Stromal cell of bone marrow (primary cell): ENCODE data around the gene IL1RAP.

Experiments used
- DNase-seq: peaks from one replicate; pipeline ENCODE4 v3.0.0-alpha.2; 2012; ENCODE audit warnings: low read depth

IL1RAP gene

DNA sequence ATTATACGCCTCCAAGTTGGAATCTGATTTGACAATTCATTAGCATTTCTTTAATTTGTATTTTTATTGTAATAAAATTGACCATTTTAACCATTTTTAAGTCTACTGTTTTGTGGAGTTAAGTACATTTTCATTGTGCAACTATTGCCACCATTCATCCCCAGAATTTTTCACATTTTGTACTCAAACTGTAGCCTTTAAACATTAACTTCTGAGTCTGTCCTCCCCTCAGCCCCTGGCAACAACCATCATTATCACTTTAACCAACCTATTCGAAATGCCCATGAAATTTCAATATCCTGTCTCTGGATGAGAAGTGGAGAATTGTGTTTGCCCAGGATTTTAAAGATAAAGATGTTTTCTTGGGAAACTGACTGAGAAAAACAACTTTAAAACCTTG lies 27.7 kb downstream of the IL1RAP start:
- DNase-seq = no peak

DNA sequence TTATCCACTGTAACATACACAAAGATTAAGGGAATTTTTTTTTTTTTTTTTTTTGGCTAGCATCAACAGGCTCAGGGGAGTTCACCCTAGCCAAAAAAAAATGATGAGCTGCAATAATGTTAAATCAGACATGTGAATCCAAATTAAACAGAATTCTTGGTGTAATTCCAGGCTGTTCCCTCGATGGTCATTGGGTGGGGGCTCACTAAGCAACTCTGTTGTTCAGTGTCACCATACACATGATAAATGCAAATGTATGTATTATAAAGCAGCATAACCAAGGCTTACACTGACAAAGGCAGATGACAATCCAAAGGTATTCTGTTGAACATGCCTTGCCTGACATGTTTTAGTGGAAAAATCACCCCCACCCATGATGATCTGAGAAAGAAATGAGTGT lies 29.0 kb downstream of the IL1RAP start:
- no peak for DNase-seq

DNA sequence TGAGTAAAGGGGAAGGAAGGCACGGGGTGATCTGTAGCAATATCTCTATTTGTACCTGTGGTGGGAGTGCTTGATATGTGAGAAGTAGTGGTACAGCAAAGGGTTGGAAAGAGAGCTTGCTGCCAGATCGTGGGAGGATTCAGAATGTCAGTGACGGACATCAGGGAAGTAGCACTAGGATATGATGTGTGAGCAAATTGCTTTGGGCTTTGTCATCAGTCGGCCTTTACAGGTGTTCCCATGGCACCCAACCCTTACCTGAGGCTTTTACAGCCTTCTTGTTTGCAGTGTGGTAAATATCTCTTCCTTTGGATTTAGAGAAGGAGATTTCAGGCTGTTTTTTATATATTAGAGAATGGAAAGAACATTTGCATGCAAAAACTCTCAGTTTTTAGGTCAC lies 29.8 kb downstream of the IL1RAP start:
- no peak for DNase-seq

DNA sequence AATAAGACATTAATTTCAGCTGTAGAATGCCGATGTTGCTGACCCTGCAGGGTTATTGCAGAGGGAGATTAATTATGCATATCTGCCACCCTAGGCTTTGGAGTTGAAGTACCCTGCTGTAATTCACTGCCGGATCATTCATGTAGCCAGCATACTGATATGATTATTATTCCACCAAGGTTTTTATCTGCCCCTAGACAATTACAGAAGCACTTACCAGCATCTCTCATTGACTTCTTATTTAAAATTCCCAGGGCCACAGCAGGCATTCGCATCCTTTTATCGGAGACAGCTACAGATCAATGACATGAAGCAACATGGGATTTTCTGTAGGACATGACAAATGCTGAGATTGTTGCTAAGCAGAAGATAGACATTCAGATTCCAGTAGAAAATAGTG lies 31.3 kb downstream of the IL1RAP start:
- DNase-seq = no peak

DNA sequence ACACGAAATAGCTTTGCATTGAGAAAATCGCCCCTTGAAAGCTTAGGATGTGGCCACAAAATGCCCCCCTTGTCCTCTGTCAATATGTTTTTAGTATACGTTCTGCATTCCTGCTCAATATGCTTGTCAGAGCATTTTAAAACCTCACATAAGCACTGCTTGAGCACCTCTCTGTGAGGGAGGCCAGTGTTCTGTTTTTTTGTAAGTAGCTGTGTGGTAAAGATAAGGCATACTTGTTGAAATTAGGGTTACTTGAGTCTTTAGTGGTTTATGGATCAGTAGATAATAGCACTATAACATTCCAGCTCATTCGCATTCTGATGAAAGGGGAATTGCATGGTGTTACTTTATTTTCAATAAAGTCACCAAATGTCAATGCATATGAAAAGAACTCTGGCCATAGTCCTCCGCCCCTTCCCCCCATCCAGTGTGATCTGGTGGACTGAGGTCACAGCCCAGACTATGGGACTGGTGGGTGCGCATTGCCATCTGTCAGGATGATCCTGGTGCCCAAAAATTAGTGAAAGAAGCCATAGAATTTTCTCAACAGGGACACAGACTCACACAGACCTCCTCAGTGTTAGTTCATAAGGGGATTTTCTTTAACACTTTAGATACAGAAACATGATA lies 33.1 kb downstream of the IL1RAP start:
- DNase-seq = no peak

DNA sequence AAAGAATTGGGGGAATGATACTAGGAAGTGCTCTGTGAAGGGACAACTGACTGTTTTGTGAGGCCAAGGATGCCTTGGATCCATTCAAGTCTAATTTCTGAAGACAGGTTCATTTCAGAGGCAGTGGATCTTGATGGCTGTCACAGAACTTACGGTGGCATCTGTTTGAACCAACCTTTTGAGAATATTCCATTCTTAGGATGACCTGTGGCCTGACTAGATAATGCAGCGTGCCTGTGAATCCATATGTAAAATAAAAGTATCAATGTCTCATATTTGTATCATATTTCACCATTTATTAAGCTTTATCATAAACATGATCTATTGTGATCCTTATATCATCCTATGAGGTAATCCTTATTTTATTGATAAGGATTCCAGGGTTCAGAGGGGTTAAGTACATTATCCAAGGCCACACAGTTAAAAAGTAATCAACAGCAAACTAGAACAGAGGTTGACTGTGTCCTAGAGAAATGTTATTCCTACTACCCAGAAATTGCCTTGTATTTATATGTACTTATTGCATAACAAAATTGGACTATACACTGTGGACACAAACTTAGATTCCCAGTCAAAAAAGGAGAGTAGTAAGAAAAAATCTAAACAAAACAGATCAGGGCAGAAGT lies 34.3 kb downstream of the IL1RAP start:
- no peak for DNase-seq

DNA sequence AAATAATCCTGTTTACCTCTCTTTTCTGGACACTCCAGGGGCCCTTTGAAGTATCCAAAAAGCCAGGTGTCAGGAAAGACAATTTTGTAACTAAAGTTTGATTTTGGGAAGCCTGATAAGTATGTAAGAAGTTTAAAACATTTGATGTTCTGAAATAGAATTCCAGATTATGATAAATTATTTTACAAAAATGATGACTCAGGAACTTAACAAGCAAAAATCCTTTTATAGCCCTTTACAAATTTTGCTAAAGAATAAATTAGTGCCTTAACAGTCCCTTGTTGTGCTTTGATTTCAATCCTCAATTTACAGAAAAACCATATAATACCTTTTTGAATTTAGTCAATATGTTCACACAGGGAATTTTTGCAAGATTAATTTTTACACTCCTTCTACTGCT lies 38.1 kb downstream of the IL1RAP start:
- no peak for DNase-seq

DNA sequence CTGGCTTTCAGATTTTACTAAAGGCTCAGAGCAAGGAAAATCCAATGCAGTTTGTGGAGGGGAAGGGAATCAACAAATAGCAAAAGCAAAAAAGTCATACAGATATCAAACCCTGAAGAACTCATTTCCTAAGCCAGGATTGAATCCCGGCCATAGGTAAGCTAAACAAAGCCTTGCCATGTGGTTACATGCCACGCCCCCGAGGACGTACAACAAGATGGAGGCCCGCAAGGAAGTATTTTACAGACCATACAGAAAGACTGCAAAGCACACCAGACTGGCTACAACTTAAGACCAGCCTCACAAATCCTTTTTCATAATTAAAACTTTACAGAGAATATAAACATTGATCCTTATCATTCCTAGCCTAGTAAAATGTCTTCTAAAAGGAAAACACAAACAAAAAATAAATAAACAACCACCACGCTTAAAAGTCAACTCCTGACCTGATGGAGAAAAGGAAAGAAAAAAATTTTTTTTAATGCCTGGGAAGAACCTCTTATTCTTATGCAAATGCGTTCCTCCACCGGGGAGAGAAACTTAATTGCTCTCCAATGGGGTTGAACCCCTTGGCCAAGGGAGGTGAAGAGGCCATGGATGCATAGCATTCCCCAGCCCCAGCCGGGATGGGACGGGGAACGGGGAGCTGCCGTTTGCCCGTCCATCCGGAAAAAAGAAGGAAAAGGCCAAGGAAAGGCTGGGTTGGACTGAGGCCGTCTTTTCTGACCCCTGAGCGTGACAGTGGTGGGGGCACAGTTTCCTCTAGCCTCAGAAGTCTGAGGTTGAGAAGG lies 39.3 kb downstream of the IL1RAP start:
- no peak for DNase-seq

DNA sequence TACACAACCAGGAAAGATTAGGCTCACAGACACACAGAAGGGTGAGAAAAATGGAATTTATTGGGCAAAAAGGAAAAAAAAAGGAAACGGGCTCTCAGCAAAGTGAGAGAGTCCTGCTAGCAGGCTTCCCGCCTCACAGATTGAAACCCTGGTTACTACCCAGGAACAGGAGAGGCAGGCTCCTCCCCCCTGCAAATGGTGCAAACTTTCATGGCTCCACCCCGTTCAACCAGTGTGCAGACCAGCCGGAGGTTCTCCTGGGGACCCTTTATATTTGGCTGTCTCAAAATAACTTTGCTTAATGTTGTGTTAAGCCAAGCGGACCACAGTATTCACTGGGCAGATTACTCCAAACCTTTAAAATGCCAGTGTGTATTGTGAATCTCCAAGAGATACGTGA lies 40.3 kb downstream of the IL1RAP start:
- DNase-seq = no peak

DNA sequence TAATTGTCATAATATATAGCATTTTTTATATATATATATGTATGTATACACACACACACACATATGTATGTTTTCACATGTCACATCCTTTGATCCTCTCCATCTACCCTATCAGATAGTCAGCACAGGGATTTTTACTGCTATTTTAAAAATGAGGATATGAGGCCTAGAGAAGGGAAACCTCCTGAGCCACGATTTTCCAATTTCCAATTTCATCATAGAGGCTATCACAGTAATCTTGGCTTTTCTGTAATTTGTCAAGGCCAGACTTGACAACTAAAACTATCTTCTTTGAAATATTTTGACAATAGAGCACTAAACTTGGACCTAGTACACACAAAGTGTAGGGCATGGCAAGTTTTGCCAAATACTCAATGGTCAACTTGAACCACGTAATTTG lies 42.5 kb downstream of the IL1RAP start:
- no peak for DNase-seq

DNA sequence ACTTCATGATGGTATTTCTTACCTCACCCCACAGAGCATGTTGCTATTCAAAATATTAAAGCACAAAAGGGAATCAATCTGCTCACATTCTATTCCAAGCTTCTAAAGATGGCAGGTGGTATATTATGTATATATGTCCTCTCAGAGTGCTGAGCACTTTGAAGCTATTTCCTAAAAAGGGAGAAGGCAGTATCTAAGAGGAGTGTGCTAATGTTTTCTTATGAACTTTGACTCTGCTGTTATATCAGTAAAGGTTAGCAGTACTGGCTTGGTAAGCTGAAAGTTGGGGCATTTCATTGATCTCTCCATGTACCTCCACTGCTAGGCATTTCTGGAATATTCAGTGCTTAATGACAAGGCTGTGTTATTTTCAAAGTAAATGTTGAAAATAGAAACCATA lies 43.4 kb downstream of the IL1RAP start:
- DNase-seq = no peak

DNA sequence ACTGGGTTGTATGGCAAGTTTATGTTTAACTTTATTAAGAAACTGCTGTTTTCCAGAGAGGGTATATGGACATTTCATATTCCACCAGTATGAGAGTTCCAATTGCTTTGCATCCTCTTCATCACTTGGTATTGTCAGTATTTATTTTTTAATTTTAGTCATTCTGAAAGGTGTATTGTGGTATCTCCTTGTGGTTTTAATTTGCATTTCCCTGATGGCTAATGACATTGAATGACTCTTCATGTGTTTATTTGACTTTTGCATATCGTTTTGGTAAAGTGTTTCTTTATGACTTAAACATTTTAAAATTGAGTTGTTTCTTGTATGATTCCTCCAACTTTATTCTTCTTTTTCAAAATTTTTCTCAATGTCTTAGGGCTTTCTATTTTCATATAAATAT lies 44.4 kb downstream of the IL1RAP start:
- no peak for DNase-seq

DNA sequence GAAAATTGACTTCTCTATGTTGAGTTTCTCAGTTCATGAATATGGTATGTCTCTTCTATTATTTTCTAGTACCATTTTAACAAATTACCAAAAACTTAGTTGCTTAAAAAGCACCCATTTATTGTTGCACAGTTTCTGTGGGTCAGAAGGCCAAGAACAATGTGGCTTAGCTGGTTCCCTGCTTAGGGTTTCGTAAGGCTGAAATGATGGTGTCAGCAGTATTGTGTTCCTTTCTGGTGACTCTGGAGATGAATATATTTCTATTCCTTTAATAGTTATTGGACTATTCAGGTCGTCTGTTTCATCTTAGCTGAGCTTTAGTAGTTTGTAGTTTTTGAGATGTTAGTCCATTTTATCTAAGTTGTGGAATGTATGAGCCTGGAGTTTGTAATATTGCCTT lies 44.9 kb downstream of the IL1RAP start:
- no peak for DNase-seq

DNA sequence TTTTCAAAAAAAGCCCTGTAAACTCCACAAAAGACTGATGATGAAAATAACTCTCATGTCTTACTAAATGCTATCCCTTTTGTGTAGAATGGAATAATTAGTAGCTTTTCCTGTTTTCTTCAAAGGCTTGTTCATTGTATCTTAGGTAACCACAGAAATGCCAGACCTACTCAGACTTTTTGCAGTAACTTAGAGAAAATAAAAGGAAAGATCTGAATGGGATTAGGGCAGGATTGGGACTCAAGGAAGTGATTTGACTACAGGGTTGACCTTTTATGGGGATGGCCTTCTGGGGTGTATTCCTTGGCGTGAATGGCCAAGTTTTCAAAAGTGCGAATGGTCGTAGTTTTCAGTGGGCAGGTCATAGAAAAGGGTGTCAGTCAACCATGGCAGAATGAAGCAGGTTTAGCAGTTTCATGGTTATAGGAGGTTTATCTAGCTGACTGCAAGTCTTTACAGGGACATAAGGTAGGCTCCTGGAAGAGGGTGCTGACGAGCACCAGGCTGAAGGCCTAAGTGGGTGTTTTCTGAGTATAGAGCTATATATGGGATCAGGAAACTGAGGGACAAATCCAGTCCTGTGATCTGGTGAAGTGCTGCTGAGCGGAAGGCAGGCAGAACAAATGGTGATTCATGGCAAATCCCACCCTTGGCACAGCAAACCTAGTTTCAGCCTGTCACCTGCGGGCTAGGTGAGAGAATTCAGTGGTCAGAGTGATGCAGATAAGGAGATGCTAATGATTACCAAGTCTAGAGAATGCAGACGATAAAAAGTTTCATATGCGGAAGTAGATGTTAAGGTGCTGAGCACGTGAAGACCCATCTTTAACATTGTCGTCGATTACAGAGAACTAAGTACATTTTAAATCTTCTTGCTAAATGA lies 46.4 kb downstream of the IL1RAP start:
- no peak for DNase-seq

DNA sequence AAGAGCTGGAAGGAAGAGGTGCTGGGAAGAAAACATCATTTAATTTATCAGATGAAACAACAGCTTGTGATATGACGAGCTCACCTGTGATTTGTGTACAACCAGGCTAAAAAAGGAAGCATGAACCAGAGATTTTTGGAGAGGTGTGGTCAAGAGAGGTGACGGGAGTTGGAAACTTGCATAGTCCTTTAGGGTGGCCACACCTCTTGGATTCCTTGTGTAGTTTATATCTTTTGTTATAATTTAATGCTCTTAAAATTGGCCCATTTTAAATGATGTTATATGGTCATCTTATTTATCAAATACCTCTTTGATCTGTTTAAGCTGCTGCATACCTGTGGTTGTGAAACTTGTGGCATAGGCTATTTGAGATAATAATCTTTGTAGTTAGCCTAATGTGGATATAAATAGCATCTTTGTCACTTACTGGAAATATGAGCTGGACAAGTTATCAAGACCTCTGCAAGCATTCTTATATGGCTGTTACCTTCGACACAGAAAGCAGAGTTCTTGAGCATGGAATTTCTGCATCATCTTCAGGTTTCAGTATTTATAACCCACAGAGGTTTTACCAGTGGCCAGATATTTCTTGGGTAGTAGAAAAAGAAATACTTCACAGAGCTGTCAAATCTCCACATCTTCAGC lies 49.1 kb downstream of the IL1RAP start:
- no peak for DNase-seq

DNA sequence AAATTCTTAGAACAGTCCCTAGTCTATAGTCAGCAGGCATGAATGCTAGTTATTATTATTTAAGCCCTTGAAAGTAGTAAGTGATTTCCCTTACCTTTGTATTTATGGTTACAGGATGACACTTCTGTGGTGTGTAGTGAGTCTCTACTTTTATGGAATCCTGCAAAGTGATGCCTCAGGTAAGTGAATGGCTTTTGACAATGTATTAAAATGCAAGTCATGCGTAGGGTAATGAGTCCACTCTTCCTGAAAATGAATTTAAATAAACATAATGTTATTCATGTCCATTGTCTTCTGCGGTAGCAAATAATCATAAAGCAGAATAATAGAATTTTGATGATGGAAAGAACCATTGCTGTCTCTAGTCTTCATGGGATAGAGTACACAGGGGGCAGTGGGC lies 50.3 kb downstream of the IL1RAP start:
- no peak for DNase-seq

DNA sequence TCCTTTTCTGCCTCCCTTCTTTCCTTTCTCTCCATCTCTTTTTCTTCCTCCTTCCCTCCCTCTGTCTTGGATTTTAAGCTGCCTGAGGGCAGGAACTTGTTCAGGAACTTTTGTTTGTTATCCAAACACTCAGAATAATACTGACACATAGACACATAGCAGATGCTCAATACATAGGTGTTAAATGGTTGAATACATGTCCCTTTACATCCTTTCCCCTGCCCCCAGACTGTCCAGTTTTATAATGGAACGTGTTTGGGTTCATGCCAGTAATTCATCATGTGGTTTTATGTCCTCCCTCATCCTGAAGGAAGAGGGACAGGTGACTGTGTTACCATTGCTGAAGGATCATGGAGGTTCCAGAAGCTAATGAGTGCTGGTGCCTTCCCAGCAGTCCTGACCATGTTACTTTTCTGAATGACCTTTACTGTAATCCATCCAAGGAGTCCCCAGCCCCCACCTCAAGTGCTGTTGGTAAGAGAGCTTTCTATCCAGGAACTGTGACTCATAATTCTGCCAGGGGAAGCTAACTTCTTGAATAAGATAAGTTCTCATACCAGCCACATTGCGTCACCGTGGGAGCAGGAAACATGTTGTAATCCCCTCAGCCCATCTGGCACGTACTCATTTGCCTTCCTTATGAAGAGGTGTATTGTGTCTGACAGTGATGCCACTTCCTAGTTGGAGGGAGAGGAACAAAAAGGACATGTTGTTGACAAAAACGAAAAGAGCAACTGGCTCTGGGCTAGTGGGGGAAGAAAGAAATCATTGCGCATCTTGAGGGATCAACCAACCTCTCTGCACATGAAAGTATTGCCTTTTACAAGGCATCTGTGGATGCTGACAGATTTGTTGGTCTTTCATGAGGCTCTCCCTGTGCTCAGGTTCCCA lies 52.4 kb downstream of the IL1RAP start:
- DNase-seq = peak; percentile 96

DNA sequence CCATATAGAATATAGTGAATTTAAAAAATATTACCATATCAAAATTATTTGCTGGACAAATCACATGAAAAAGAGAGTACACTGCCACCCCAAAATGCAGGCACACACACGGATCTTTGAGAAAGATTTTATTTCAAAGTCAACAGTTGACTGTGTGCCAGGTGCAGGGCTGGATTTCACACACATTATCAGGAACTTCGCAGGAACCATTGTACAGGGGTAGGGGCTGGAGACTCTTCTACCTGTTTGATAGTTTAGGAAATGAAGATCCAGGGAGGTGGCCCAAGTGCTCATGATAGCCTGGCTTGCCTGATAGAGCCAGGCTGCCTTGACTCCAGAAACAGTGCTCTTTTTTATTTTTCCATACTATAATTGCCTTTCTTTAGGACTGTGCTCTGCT lies 54.2 kb downstream of the IL1RAP start:
- no peak for DNase-seq

DNA sequence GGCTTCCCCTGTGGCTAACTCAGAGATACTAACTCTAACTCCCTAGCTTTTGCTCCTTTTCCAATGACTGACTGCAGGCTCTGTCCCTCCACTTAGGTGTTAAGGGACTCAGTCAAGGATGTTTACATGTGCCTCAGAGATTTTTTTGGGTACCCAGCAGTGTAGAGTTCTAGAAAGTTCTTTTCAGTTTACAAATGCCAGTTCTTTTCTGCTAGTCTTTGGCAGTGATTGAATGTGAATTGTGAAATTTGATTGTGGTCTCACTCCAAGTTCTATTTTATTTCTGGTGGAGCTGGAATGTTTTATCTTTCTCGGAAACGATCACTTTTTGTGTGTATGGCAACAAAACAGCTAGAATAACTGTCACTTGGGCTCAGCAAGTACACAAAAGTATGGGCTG lies 60.6 kb downstream of the IL1RAP start:
- DNase-seq = no peak

DNA sequence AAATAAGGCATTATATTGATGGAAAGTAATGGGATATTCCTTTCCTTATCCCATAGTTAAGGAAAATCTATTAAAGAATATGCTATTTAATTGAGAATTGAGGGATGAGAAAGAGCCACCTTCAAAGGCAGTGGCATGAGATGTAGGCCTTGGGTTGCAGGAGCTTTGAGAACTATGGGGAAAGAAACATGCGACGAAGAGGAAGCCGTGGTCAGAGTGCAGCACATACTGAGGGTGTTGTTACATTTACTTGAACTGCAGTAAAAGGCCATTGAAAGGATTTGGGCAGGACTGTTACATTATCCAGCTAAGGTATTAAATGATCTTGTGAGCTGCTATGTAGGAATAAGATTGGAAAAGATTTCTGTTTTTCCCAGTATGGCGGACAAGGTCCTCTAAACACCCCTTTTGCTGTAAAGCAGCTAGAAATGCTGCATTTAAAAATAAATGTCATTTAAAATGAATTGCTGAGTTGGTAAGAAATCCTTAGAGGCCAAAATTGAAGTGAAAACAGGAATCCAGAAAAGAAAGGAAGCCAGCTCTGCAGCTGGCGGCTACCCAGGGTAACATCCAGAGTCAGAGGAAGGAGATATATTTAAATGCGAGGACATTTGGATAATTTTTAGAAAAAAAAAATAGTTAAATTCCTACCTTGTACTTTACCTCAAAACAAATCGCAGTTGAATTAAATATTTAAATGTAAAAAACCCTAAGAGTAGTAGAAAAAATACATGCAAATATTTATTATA lies 61.7 kb downstream of the IL1RAP start:
- DNase-seq = no peak
